Suprapubic skin (tissue), 4 donors: ENCODE measurements around the gene ZNF638. TPM values are rescaled to one million over a fixed set of nuclear protein-coding genes. Genes with fewer than 3 reads are reported as not detected.

Source experiments
- DNase-seq, 2 donors: peaks; one replicate each; pipeline ENCODE4 v3.0.0-alpha.2; 2019; ENCODE audit warnings: low spot score in 2 of 2
- H3K27ac ChIP-seq: fragments of 200-600 bp; sonication (generic); one replicate; pipeline ENCODE4 v1.5.1; 2019
- H3K27me3 ChIP-seq: fragments of 200-600 bp; sonication (generic); one replicate; pipeline ENCODE4 v1.5.1; 2019
- H3K36me3 ChIP-seq: fragments of 200-600 bp; sonication (generic); one replicate; pipeline ENCODE4 v1.5.1; 2019
- H3K4me1 ChIP-seq: fragments of 200-600 bp; sonication (generic); one replicate; pipeline ENCODE4 v1.5.1; 2019
- H3K4me3 ChIP-seq: fragments of 200-600 bp; sonication (generic); one replicate; pipeline ENCODE4 v1.5.1; 2019; ENCODE audit warnings: mild to moderate bottlenecking
- H3K9me3 ChIP-seq: fragments of 200-600 bp; sonication (generic); one replicate; pipeline ENCODE4 v1.5.1; 2019
- CTCF ChIP-seq, 2 donors: fragments of 200-600 bp in 1 of 2; fragments of 450-650 bp in 1 of 2; sonication (generic) in 1 of 2; IDR thresholded peaks; one replicate each; pipeline ENCODE4 v1.5.1; 2016 to 2019; ENCODE audit warnings: antibody characterized with exemption in 2 of 2, mild to moderate bottlenecking in 1 of 2, moderate library complexity in 1 of 2
- EP300 ChIP-seq: sonication (generic); formaldehyde crosslinking; IDR thresholded peaks from one replicate; pipeline ENCODE4 v1.6.1; 2017; ENCODE audit warnings: antibody characterized with exemption
- POLR2A ChIP-seq, 2 donors: fragments of 450-650 bp; IDR thresholded peaks; one replicate each; pipeline ENCODE4 v1.6.1; 2017; ENCODE audit warnings: antibody characterized with exemption in 2 of 2, mild to moderate bottlenecking in 2 of 2, moderate library complexity in 2 of 2
- POLR2AphosphoS5 ChIP-seq, 3 donors: sonication (generic); formaldehyde crosslinking; IDR thresholded peaks; one replicate each; pipeline ENCODE4 v1.6.1; 2017; ENCODE audit warnings: antibody characterized with exemption in 3 of 3
- WGBS: methylation state at CpG from one replicate; pipeline ENCODE4 v1.1.5; 2018; 5-methylcytosine and 5-hydroxymethylcytosine counted together
- total RNA-seq, 4 donors: library from RNA; depleted of rRNA; stranded (reverse); fragments of >200 nt; gene quantifications; one replicate each; pipeline ENCODE4 v1.1.0, GENCODE V29; 2016

ZNF638 gene
- total RNA-seq, 4 donors from 2014 or later: 91.6 to 258 (median 115) TPM

- Histone ChIP-seq H3K36me3 (no peaks in the 10 kb centered on the region), H3K27me3 (no peaks in the 10 kb centered on the region), H3K9me3 (no peaks in the 10 kb centered on the region), H3K4me1 (peaks cover 41% of the 10 kb centered on the region), H3K27ac (no peak overlapping the region), H3K4me3 (no peak overlapping the region)
- TF ChIP-seq CTCF (IDR thresholded peaks at IDR 0.05) (no peak), POLR2A (IDR thresholded peaks at IDR 0.05) (no peak), EP300 (no peak), POLR2AphosphoS5 (IDR thresholded peaks at IDR 0.05) (no peak)
- WGBS: 62% methylated on average over 4 of the region's 4 CpGs
- no peak for DNase-seq
These were observed 10.1 kb downstream of the ZNF638 start for GRCh38 chr2:71341645-71342044.

GRCh38 chr2:71346065-71346464, 14.5 kb downstream of the ZNF638 start:
- H3K27ac ChIP-seq: no peak overlapping the region
- H3K4me3 ChIP-seq: no peak overlapping the region
- H3K9me3 ChIP-seq: no peaks in the 10 kb centered on the region
- no peak for DNase-seq
- no peaks in the 10 kb centered on the region for H3K27me3 ChIP-seq
- TF ChIP-seq CTCF (IDR thresholded peaks at IDR 0.05) (no peak), EP300 (no peak), POLR2AphosphoS5 (IDR thresholded peaks at IDR 0.05) (no peak), POLR2A (IDR thresholded peaks at IDR 0.05) (no peak)
- H3K36me3 ChIP-seq: peaks cover 22% of the 10 kb centered on the region
- 97% methylated on average over 2 of the region's 2 CpGs for WGBS
- H3K4me1 ChIP-seq: peaks cover 7% of the 10 kb centered on the region

GRCh38 chr2:71347517-71347916, 15.9 kb downstream of the ZNF638 start:
- no peaks in the 10 kb centered on the region for H3K27me3 ChIP-seq
- H3K36me3 ChIP-seq: peaks cover 22% of the 10 kb centered on the region
- peaks cover 6% of the 10 kb centered on the region for H3K4me1 ChIP-seq
- TF ChIP-seq POLR2A (IDR thresholded peaks at IDR 0.05) (no peak), EP300 (no peak), CTCF (IDR thresholded peaks at IDR 0.05) (no peak), POLR2AphosphoS5 (IDR thresholded peaks at IDR 0.05) (no peak)
- no peaks in the 10 kb centered on the region for H3K9me3 ChIP-seq
- H3K4me3 ChIP-seq: no peak overlapping the region
- no peak overlapping the region for H3K27ac ChIP-seq
- no peak for DNase-seq

- no peak for TF ChIP-seq CTCF (IDR thresholded peaks at IDR 0.05)
- TF ChIP-seq POLR2AphosphoS5 (IDR thresholded peaks at IDR 0.05): no peak
- no peak overlapping the region for H3K4me3 ChIP-seq
- H3K27me3 ChIP-seq: no peaks in the 10 kb centered on the region
- peaks cover 24% of the 10 kb centered on the region for H3K36me3 ChIP-seq
- H3K27ac ChIP-seq: no peak overlapping the region
- no peaks in the 10 kb centered on the region for H3K9me3 ChIP-seq
- WGBS: 94% methylated on average over 3 of the region's 3 CpGs
- no peak for DNase-seq
- peaks cover 12% of the 10 kb centered on the region for H3K4me1 ChIP-seq
These were observed 16.7 kb downstream of the ZNF638 start for GRCh38 chr2:71348302-71348701.

GRCh38 chr2:71353248-71353647, 21.7 kb downstream of the ZNF638 start:
- WGBS: 61% methylated on average over 2 of the region's 2 CpGs
- peaks cover 43% of the 10 kb centered on the region for H3K36me3 ChIP-seq
- TF ChIP-seq CTCF (IDR thresholded peaks at IDR 0.05) (no peak), EP300 (no peak), POLR2AphosphoS5 (IDR thresholded peaks at IDR 0.05) (no peak), POLR2A (IDR thresholded peaks at IDR 0.05) (no peak)
- H3K4me3 ChIP-seq: no peak overlapping the region
- DNase-seq: no peak
- H3K4me1 ChIP-seq: peaks cover 12% of the 10 kb centered on the region
- no peaks in the 10 kb centered on the region for H3K9me3 ChIP-seq
- no peaks in the 10 kb centered on the region for H3K27me3 ChIP-seq
- no peak overlapping the region for H3K27ac ChIP-seq
